OCI-LY7 (cell line): ENCODE data around the gene WLS. TPM values are rescaled to one million over a fixed set of nuclear protein-coding genes. Genes with fewer than 3 reads are reported as not detected.
"Not testable (repeated sequence)": the region's sequence is repeated elsewhere in the genome, so short reads cannot be mapped to it uniquely, and the experiment has no call there.

Experiments
- BruUV-seq: library from RNA; stranded (reverse); fragments of 400-500 nt; replicated peaks from 2 replicates; lab custom pipeline; 2021; lab: Mats Ljungman, UMichigan
- CTCF ChIA-PET: fragments of 300-600 bp; sonication (Branson Sonifier 250); formaldehyde crosslinking; loops from one replicate; lab custom pipeline; 2022; ENCODE audit warnings: antibody characterized with exemption; ENCODE audit not compliant: unreplicated experiment; lab: Charles Lee
- POLR2A ChIA-PET: fragments of 300-600 bp; sonication (Branson Sonifier 250); formaldehyde crosslinking; loops from one replicate; lab custom pipeline; 2022; ENCODE audit warnings: antibody characterized with exemption; lab: Charles Lee
- DNase-seq: peaks from one replicate; pipeline ENCODE4 v3.0.0-alpha.2; 2015; ENCODE audit warnings: low spot score
- H2AFZ ChIP-seq: fragments of 200-600 bp; sonication (generic), shearing (Covaris generic); 2 replicates; pipeline ENCODE4 v1.6.1; 2014; ENCODE audit warnings: mild to moderate bottlenecking, antibody characterized with exemption, low read length, moderate library complexity
- H3K27ac ChIP-seq: fragments of 200-600 bp; sonication (generic); 2 replicates; pipeline ENCODE4 v1.5.1; 2014; ENCODE audit warnings: mixed run types, low read depth, mild to moderate bottlenecking, moderate library complexity, low read length, inconsistent platforms; ENCODE audit not compliant: poor library complexity, severe bottlenecking
- H3K36me3 ChIP-seq: fragments of 200-600 bp; sonication (generic); 2 replicates; pipeline ENCODE4 v1.6.1; 2014; ENCODE audit warnings: mild to moderate bottlenecking, antibody characterized with exemption, low read length, moderate library complexity, mixed read lengths; ENCODE audit not compliant: insufficient read depth
- H3K4me1 ChIP-seq: fragments of 200-600 bp; sonication (generic); 2 replicates; pipeline ENCODE4 v1.5.1; 2014; ENCODE audit warnings: mild to moderate bottlenecking, low read length; ENCODE audit not compliant: insufficient read depth, poor library complexity, severe bottlenecking
- H3K4me2 ChIP-seq: fragments of 200-600 bp; sonication (generic); 2 replicates; pipeline ENCODE4 v1.6.1; 2014; ENCODE audit warnings: mild to moderate bottlenecking, low read length
- H3K4me3 ChIP-seq: fragments of 200-600 bp; sonication (generic); 2 replicates; pipeline ENCODE4 v1.5.1; 2014; ENCODE audit warnings: mild to moderate bottlenecking, low read depth, low read length; ENCODE audit not compliant: poor library complexity, severe bottlenecking
- H3K79me2 ChIP-seq: fragments of 200-600 bp; sonication (generic); 2 replicates; pipeline ENCODE4 v1.6.1; 2016; ENCODE audit warnings: low read depth, mild to moderate bottlenecking, low read length, moderate library complexity, mixed read lengths; ENCODE audit not compliant: insufficient read depth
- H3K9me2 ChIP-seq: fragments of 200-600 bp; sonication (generic); 2 replicates; pipeline ENCODE4 v1.6.1; 2016; ENCODE audit warnings: mild to moderate bottlenecking, low read length, mixed read lengths; ENCODE audit not compliant: insufficient read depth
- H3K9me3 ChIP-seq: fragments of 200-600 bp; sonication (generic); 2 replicates; pipeline ENCODE4 v1.6.1; 2014; ENCODE audit warnings: mild to moderate bottlenecking, mixed run types, low read length, mixed read lengths
- H4K20me1 ChIP-seq: fragments of 200-600 bp; sonication (generic); 2 replicates; pipeline ENCODE4 v1.6.1; 2014; ENCODE audit warnings: mild to moderate bottlenecking, antibody characterized with exemption, low read length, moderate library complexity, mixed read lengths; ENCODE audit not compliant: insufficient read depth
- EZH2phosphoT487 ChIP-seq: fragments of 200-600 bp; sonication (generic); IDR thresholded peaks from 2 replicates; pipeline ENCODE4 v1.6.1; 2018; ENCODE audit warnings: low read depth, borderline replicate concordance, mild to moderate bottlenecking, mixed run types, antibody characterized with exemption, low read length, moderate library complexity, mixed read lengths
- intact Hi-C: fragments of 100-400 bp; cut with micrococcal nuclease; formaldehyde crosslinking; loops from one replicate; pipeline ENCODE4 v1.10.0; 2022; ENCODE audit not compliant: unreplicated experiment
- total RNA-seq, 2 experiments: library from RNA; depleted of rRNA in 1 of 2; stranded (reverse); fragments of >200 nt in 1 of 2; shearing (Covaris generic) in 1 of 2; gene quantifications; 2 replicates each; pipeline ENCODE4 v1.2.3, GENCODE V29; 2014 to 2022
- TF ChIP-seq, protein P1 (sequence below): fragments of 200-600 bp; sonication (generic); conservative IDR thresholded peaks from 2 replicates; pipeline ENCODE4 v1.5.1; 2014; ENCODE audit warnings: mild to moderate bottlenecking, antibody characterized with exemption, low read length, moderate library complexity, mixed read lengths

The WLS gene
- total RNA-seq, 2 experiments from 2014 or later: not detected

DNA sequence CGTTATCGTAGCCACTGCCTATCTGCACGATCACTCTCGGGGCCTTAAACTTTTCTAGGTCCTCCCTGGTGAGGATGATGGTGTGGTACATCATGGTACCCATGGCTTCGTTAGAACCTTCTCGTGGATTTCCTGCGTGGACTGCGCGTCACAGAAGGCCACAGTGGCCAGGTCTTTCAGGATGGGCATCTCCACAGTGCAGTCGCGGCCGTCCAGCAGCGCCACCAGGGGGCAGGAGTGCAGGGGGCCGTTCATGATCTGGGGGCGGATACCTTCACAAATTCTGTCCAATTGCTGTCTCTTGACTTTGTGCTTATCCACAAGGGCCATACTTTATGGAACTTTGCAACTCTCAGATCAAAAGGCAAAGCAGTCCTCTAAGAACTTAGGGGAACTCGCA, 69.6 kb downstream of the WLS start:
- H2AFZ ChIP-seq: no peak overlapping the region
- TF ChIP-seq, protein P1, sequence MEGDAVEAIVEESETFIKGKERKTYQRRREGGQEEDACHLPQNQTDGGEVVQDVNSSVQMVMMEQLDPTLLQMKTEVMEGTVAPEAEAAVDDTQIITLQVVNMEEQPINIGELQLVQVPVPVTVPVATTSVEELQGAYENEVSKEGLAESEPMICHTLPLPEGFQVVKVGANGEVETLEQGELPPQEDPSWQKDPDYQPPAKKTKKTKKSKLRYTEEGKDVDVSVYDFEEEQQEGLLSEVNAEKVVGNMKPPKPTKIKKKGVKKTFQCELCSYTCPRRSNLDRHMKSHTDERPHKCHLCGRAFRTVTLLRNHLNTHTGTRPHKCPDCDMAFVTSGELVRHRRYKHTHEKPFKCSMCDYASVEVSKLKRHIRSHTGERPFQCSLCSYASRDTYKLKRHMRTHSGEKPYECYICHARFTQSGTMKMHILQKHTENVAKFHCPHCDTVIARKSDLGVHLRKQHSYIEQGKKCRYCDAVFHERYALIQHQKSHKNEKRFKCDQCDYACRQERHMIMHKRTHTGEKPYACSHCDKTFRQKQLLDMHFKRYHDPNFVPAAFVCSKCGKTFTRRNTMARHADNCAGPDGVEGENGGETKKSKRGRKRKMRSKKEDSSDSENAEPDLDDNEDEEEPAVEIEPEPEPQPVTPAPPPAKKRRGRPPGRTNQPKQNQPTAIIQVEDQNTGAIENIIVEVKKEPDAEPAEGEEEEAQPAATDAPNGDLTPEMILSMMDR: peak; percentile 43
- TF ChIP-seq EZH2phosphoT487: no peak
- peaks cover 14% of the 10 kb centered on the region for H3K4me1 ChIP-seq
- H4K20me1 ChIP-seq: no peaks in the 10 kb centered on the region
- no peaks in the 10 kb centered on the region for H3K79me2 ChIP-seq
- no peaks in the 10 kb centered on the region for H3K9me3 ChIP-seq
- no peaks in the 10 kb centered on the region for H3K9me2 ChIP-seq
- no TSS peak for BruUV-seq
- no peak overlapping the region for H3K27ac ChIP-seq
- H3K4me2 ChIP-seq: no peak overlapping the region
- H3K36me3 ChIP-seq: no peaks in the 10 kb centered on the region
- CTCF ChIA-PET: no interaction called here
- POLR2A ChIA-PET: interaction anchor here (0.5 kb wide), 1 partner anchor 397 kb away, joined by 3 read pairs; no protein-coding TSS in a partner anchor
- intact Hi-C loops: loop anchor here (10.0 kb wide), 1 partner anchor 478 kb away; the partner anchor contains the start of gene GADD45A
- H3K4me3 ChIP-seq: no peak overlapping the region
- DNase-seq: no peak

DNA sequence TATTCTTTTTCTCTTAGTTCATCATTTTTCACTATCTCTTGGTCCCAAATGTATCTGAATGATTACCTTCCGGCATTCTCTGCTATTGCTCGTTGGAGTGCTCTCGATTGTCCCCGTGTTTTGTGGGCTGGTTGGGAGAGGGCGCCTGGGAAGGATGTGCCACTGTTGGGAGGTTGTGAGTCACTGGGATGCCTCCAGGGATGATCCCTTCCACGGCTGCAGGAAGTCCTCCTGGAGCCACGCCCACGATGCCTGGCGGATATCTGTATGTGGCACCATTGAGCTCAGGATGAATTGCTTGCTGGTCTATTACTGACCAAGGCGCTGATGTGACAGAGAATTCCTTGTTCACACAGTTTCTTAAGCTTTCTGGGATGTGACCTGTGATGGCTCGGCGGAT, 70.7 kb downstream of the WLS start:
- H3K79me2 ChIP-seq, H3K4me3 ChIP-seq, H3K27ac ChIP-seq, H4K20me1 ChIP-seq, DNase-seq, CTCF ChIA-PET, H3K9me3 ChIP-seq, BruUV-seq, H2AFZ ChIP-seq, H3K9me2 ChIP-seq, H3K36me3 ChIP-seq: not testable (repeated sequence)
- peaks cover 14% of the 10 kb centered on the region for H3K4me1 ChIP-seq
- 0 out of 2 replicates have a peak overlapping the region, but pooled peaks have one; percentile 26 for H3K4me2 ChIP-seq
- intact Hi-C loops: loop anchor here (10.0 kb wide), 1 partner anchor 477 kb away; the partner anchor contains the start of gene GADD45A
- POLR2A ChIA-PET: interaction anchor here (1.5 kb wide), 1 partner anchor 17 kb away, joined by 3 read pairs; no protein-coding TSS in a partner anchor

DNA sequence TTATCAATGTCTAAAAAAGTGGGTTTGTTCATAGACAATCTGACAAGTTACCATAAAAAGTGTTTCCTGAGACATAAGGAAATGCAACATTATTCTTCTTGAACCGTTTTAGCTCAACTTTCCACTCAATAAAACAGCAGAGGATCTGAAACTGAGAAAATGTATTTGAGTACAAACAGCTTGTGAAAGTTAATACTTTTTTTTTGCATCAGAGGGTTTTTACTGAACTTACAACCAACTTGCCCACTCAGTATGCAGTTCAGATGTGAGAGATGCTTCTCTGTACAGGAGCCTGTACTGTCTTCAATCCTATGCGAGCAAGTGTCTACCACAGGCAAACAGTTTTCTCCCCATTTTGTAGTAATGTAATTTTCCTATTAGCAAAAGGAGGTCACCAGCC, 71.4 kb downstream of the WLS start:
- H2AFZ ChIP-seq, BruUV-seq, H3K79me2 ChIP-seq, CTCF ChIA-PET, H4K20me1 ChIP-seq, H3K9me3 ChIP-seq, H3K4me3 ChIP-seq, H3K36me3 ChIP-seq, H3K9me2 ChIP-seq: not testable (repeated sequence)
- peak overlapping the region; percentile 26; the same call in 1 of the 2 replicates for H3K4me2 ChIP-seq
- H3K4me1 ChIP-seq: peaks cover 14% of the 10 kb centered on the region
- DNase-seq: peak; percentile 60
- intact Hi-C loops: loop anchor here (10.0 kb wide), 1 partner anchor 476 kb away; the partner anchor contains the start of gene GADD45A
- H3K27ac ChIP-seq: peak overlapping the region; percentile 45
- POLR2A ChIA-PET: interaction anchor here (1.5 kb wide), 1 partner anchor 18 kb away, joined by 3 read pairs; no protein-coding TSS in a partner anchor
